ENCODE measurements around the gene CES4A. TPM values are rescaled to one million over a fixed set of nuclear protein-coding genes. Genes with fewer than 3 reads are reported as not detected.
A peak's percentile ranks its signal among the peaks of the same experiment; 100 is the strongest.
"Not testable (repeated sequence)": the region's sequence is repeated elsewhere in the genome, so short reads cannot be mapped to it uniquely, and the experiment has no call there.

CES4A gene
- total and polyA plus RNA-seq, 5 experiments from 2014 or later = 0.83 to 13.7 (median 2.4) TPM

GRCh38 chr16:66948134-66948836, 40.1 kb upstream of the CES4A start:
- POLR2A ChIA-PET = interaction anchor here (1.1 kb wide), 1 partner anchor 211 kb away, joined by 3 read pairs; no protein-coding TSS in a partner anchor
- peak in 4 of 10 donors; percentile 11 to 57 (median 26) for DNase-seq
- Mint-ChIP-seq H3K27ac (peak overlapping the region in 3 of 10 donors; percentile 22 to 77 (median 64)), H3K9me3 (peaks cover 0 to 1% (median 0%) of the 10 kb centered on the region in 9 donors), H3K4me1 (peaks cover 14 to 24% (median 15%) of the 10 kb centered on the region in 4 donors), H3K36me3 (peaks cover 0 to 5% (median under 1%) of the 10 kb centered on the region in 3 donors), H3K4me3 (peak overlapping the region; percentile 87 to 95 (median 92)), H3K27me3 (peaks cover 20 to 44% (median 27%) of the 10 kb centered on the region in 5 donors)
- ATAC-seq = peak; percentile 25 to 40

GRCh38 chr16:66948837-66949225, 39.6 kb upstream of the CES4A start:
- ATAC-seq (no peak), DNase-seq (peak in 1 of 10 donors; percentile 12)
- Mint-ChIP-seq H3K9me3 (peaks cover 0 to 1% (median 0%) of the 10 kb centered on the region in 9 donors), H3K4me3 (peak overlapping the region; percentile 87 to 95 (median 92)), H3K27ac (peak overlapping the region in 2 of 10 donors; percentile 22 to 64), H3K4me1 (peaks cover 14 to 25% (median 15%) of the 10 kb centered on the region in 4 donors), H3K27me3 (peaks cover 21 to 50% (median 28%) of the 10 kb centered on the region in 5 donors), H3K36me3 (peaks cover 0 to 5% (median 0%) of the 10 kb centered on the region in 3 donors)
- POLR2A ChIA-PET = interaction anchor here (0.6 kb wide), 1 partner anchor 74 kb away, joined by 9 read pairs; no protein-coding TSS in a partner anchor

- no peak overlapping the region for H3K27ac Mint-ChIP-seq
- POLR2A ChIA-PET = interaction anchor here (0.6 kb wide), 1 partner anchor 73 kb away, joined by 9 read pairs; no protein-coding TSS in a partner anchor
- H3K4me3 Mint-ChIP-seq = peak overlapping the region in 8 of 10 donors; percentile 28 to 95 (median 60)
- DNase-seq (no peak), ATAC-seq (no peak)
- peaks cover 0 to 1% (median 0%) of the 10 kb centered on the region in 9 donors for H3K9me3 Mint-ChIP-seq
- peaks cover 24 to 56% (median 32%) of the 10 kb centered on the region in 5 donors for H3K27me3 Mint-ChIP-seq
- H3K36me3 Mint-ChIP-seq = peaks cover 0 to 5% (median 0%) of the 10 kb centered on the region in 3 donors
- H3K4me1 Mint-ChIP-seq = peaks cover 14 to 29% (median 16%) of the 10 kb centered on the region in 4 donors
Observed at GRCh38 chr16:66949472-66949871, 38.9 kb upstream of the CES4A start.

- H3K27me3 Mint-ChIP-seq = peaks cover 24 to 56% (median 32%) of the 10 kb centered on the region in 5 donors
- no peak overlapping the region for H3K4me3 Mint-ChIP-seq
Observed at GRCh38 chr16:66950437-66950836, 38.0 kb upstream of the CES4A start.

GRCh38 chr16:66950971-66951790, 37.2 kb upstream of the CES4A start:
- POLR2A ChIA-PET = no interaction called here
- Mint-ChIP-seq H3K27ac (no peak overlapping the region), H3K27me3 (peaks cover 24 to 56% (median 32%) of the 10 kb centered on the region in 5 donors), H3K4me1 (peaks cover 14 to 29% (median 16%) of the 10 kb centered on the region in 4 donors), H3K36me3 (peaks cover 0 to 5% (median 0%) of the 10 kb centered on the region in 3 donors), H3K4me3 (no peak overlapping the region), H3K9me3 (peaks cover 0 to 1% (median 0%) of the 10 kb centered on the region in 9 donors)
- DNase-seq (no peak), ATAC-seq (no peak)

More at GRCh38 chr16:66950437-66950836, 38.0 kb upstream of the CES4A start:
- Mint-ChIP-seq H3K36me3 (peaks cover 0 to 5% (median 0%) of the 10 kb centered on the region in 3 donors), H3K27ac (no peak overlapping the region), H3K9me3 (peaks cover 0 to 1% (median 0%) of the 10 kb centered on the region in 9 donors), H3K4me1 (peaks cover 14 to 29% (median 16%) of the 10 kb centered on the region in 4 donors)
- POLR2A ChIA-PET = no interaction called here
- DNase-seq (no peak), ATAC-seq (no peak)

- ATAC-seq (no peak), DNase-seq (no peak)
- H3K36me3 Mint-ChIP-seq = peaks cover 0 to 5% (median 0%) of the 10 kb centered on the region in 3 donors
- H3K27me3 Mint-ChIP-seq = peaks cover 25 to 56% (median 31%) of the 10 kb centered on the region in 5 donors
- H3K4me1 Mint-ChIP-seq = peaks cover 8 to 21% (median 11%) of the 10 kb centered on the region in 4 donors
- peaks cover 0 to 1% (median 0%) of the 10 kb centered on the region in 9 donors for H3K9me3 Mint-ChIP-seq
- POLR2A ChIA-PET = interaction anchor here (0.7 kb wide), 1 partner anchor 9 kb away, joined by 3 read pairs; no protein-coding TSS in a partner anchor
- H3K4me3 Mint-ChIP-seq = no peak overlapping the region
- H3K27ac Mint-ChIP-seq = no peak overlapping the region
Observed at GRCh38 chr16:66952430-66953110, 35.8 kb upstream of the CES4A start.

- Mint-ChIP-seq H3K9me3 (peaks cover 0 to 1% (median 0%) of the 10 kb centered on the region in 9 donors), H3K4me1 (peaks cover 7 to 13% (median 8%) of the 10 kb centered on the region in 4 donors), H3K36me3 (peaks cover 0 to 5% (median 0%) of the 10 kb centered on the region in 3 donors), H3K4me3 (no peak overlapping the region), H3K27ac (peak overlapping the region in 1 of 10 donors; percentile 41), H3K27me3 (peaks cover 25 to 56% (median 37%) of the 10 kb centered on the region in 5 donors)
- ATAC-seq = no peak
- POLR2A ChIA-PET = interaction anchor here (1.3 kb wide), 1 partner anchor 20 kb away, joined by 3 read pairs; the partner anchor contains the start of gene CIAO2B
- no peak for DNase-seq
Observed at GRCh38 chr16:66953462-66954096, 34.8 kb upstream of the CES4A start.

GRCh38 chr16:66954097-66954659, 34.2 kb upstream of the CES4A start:
- H3K9me3 Mint-ChIP-seq = peaks cover 0 to 1% (median 0%) of the 10 kb centered on the region in 9 donors
- H3K4me3 Mint-ChIP-seq = no peak overlapping the region
- peaks cover 0 to 5% (median 0%) of the 10 kb centered on the region in 3 donors for H3K36me3 Mint-ChIP-seq
- peak overlapping the region in 2 of 10 donors; percentile 41 to 59 for H3K27ac Mint-ChIP-seq
- DNase-seq (peak; percentile 49 to 81 (median 68)), ATAC-seq (peak; percentile 85 to 99)
- H3K4me1 Mint-ChIP-seq = peaks cover 10 to 13% (median 10%) of the 10 kb centered on the region in 4 donors
- peaks cover 23 to 50% (median 37%) of the 10 kb centered on the region in 5 donors for H3K27me3 Mint-ChIP-seq
- POLR2A ChIA-PET = interaction anchor here (1.3 kb wide), 1 partner anchor 20 kb away, joined by 3 read pairs; the partner anchor contains the start of gene CIAO2B

- H3K9me3 Mint-ChIP-seq, H3K27ac Mint-ChIP-seq, ATAC-seq, H3K36me3 Mint-ChIP-seq, POLR2A ChIA-PET, DNase-seq, H3K4me3 Mint-ChIP-seq: not testable (repeated sequence)
- Mint-ChIP-seq H3K27me3 (peaks cover 18 to 36% (median 30%) of the 10 kb centered on the region in 5 donors), H3K4me1 (peaks cover 8 to 16% (median 12%) of the 10 kb centered on the region in 4 donors)
Observed at GRCh38 chr16:66955363-66956153, 32.8 kb upstream of the CES4A start.

GRCh38 chr16:66956154-66956457, 32.3 kb upstream of the CES4A start:
- DNase-seq, POLR2A ChIA-PET, H3K9me3 Mint-ChIP-seq, ATAC-seq, H3K27ac Mint-ChIP-seq, H3K4me3 Mint-ChIP-seq, H3K36me3 Mint-ChIP-seq: not testable (repeated sequence)
- peaks cover 17 to 32% (median 27%) of the 10 kb centered on the region in 5 donors for H3K27me3 Mint-ChIP-seq
- peaks cover 9 to 18% (median 14%) of the 10 kb centered on the region in 4 donors for H3K4me1 Mint-ChIP-seq
